HEK293 (cell line): ENCODE results near the gene CCDC88C.
A peak's percentile ranks its signal among the peaks of the same experiment; 100 is the strongest.

Source experiments
- CTCF ChIA-PET: fragments of 350-600 bp; formaldehyde crosslinking; extraction: SDS; loops from one replicate; lab custom pipeline; 2021; ENCODE audit warnings: antibody characterized with exemption; lab: Yijun Ruan, JAX
- POLR2A ChIA-PET: fragments of 300-600 bp; formaldehyde crosslinking; extraction: SDS; loops from one replicate; lab custom pipeline; 2020; ENCODE audit warnings: antibody characterized with exemption, inconsistent platforms; lab: Yijun Ruan, JAX
- H3K27ac ChIP-seq: fragments of 200-500 bp; sonication (Bioruptor generic); 2 replicates; pipeline ENCODE4 v1.5.1; 2014; ENCODE audit warnings: low read depth, low read length, control low read depth, inconsistent platforms; ENCODE audit errors: extremely low read depth
- H3K36me3 ChIP-seq, 2 experiments: fragments of 200-500 bp in 1 of 2; sonication (Bioruptor generic) in 1 of 2; 1 replicate in 1 of 2; 2 replicates in 1 of 2; pipeline ENCODE4 v1.5.1; 2014 to 2017; ENCODE audit warnings: inconsistent platforms in 2 of 2, low read length in 2 of 2; ENCODE audit not compliant: control insufficient read depth in 2 of 2, insufficient read depth in 1 of 2
- H3K4me1 ChIP-seq: fragments of 200-500 bp; sonication (Bioruptor generic); 2 replicates; pipeline ENCODE4 v1.5.1; 2014; ENCODE audit warnings: mild to moderate bottlenecking, low read length, inconsistent platforms; ENCODE audit not compliant: control insufficient read depth, insufficient read depth
- H3K4me3 ChIP-seq: 2 replicates; pipeline ENCODE4 v1.5.1; 2011; ENCODE audit warnings: low read depth, mild to moderate bottlenecking, control low read depth, low read length, moderate library complexity
- H3K9me3 ChIP-seq: fragments of 200-500 bp; sonication (Bioruptor generic); 2 replicates; pipeline ENCODE4 v1.5.1; 2014; ENCODE audit warnings: low read depth, low read length, inconsistent platforms; ENCODE audit not compliant: control insufficient read depth, insufficient read depth
- ATF2 ChIP-seq: fragments of 450-650 bp; formaldehyde crosslinking; IDR thresholded peaks from 2 replicates; pipeline ENCODE4 v1.5.1; 2016; ENCODE audit warnings: missing biosample characterization, missing genetic modification characterization, low read depth
- GLIS1 ChIP-seq: fragments of 450-650 bp; formaldehyde crosslinking; IDR thresholded peaks from 2 replicates; pipeline ENCODE4 v1.5.1; 2016; ENCODE audit warnings: missing biosample characterization, missing genetic modification characterization
- MEIS1 ChIP-seq: sonication (generic); formaldehyde crosslinking; IDR thresholded peaks from 2 replicates; pipeline ENCODE4 v1.8.1; 2022; ENCODE audit warnings: missing genetic modification reagents, mild to moderate bottlenecking, borderline replicate concordance
- PATZ1 ChIP-seq: fragments of 450-650 bp; formaldehyde crosslinking; IDR thresholded peaks from 2 replicates; pipeline ENCODE4 v1.5.1; 2016; ENCODE audit warnings: missing biosample characterization, missing genetic modification characterization
- PRDM2 ChIP-seq: fragments of 450-650 bp; formaldehyde crosslinking; IDR thresholded peaks from 2 replicates; pipeline ENCODE4 v1.5.1; 2016; ENCODE audit warnings: missing biosample characterization, missing genetic modification characterization, borderline replicate concordance
- REPIN1 ChIP-seq: fragments of 450-650 bp; formaldehyde crosslinking; IDR thresholded peaks from 2 replicates; pipeline ENCODE4 v1.5.1; 2017; ENCODE audit warnings: missing biosample characterization, missing genetic modification characterization, low read depth
- SP7 ChIP-seq: fragments of 450-650 bp; formaldehyde crosslinking; IDR thresholded peaks from 2 replicates; pipeline ENCODE4 v1.5.1; 2016; ENCODE audit warnings: missing biosample characterization, missing genetic modification characterization
- ZIC2 ChIP-seq: fragments of 450-650 bp; formaldehyde crosslinking; IDR thresholded peaks from 2 replicates; pipeline ENCODE4 v1.5.1; 2016; ENCODE audit warnings: missing biosample characterization, missing genetic modification characterization
- ZNF112 ChIP-seq: fragments of 450-650 bp; formaldehyde crosslinking; IDR thresholded peaks from 2 replicates; pipeline ENCODE4 v1.5.0; 2017; ENCODE audit warnings: missing biosample characterization, missing genetic modification characterization
- ZNF121 ChIP-seq: fragments of 450-650 bp; formaldehyde crosslinking; IDR thresholded peaks from 2 replicates; pipeline ENCODE4 v1.5.1; 2016; ENCODE audit warnings: missing biosample characterization, missing genetic modification characterization
- ZNF169 ChIP-seq: fragments of 450-650 bp; formaldehyde crosslinking; IDR thresholded peaks from 2 replicates; pipeline ENCODE4 v1.5.1; 2016; ENCODE audit warnings: missing biosample characterization, missing genetic modification characterization
- ZNF174 ChIP-seq: fragments of 450-650 bp; formaldehyde crosslinking; IDR thresholded peaks from 2 replicates; pipeline ENCODE4 v1.5.0; 2017; ENCODE audit warnings: missing biosample characterization, mild to moderate bottlenecking, missing genetic modification characterization
- ZNF366 ChIP-seq: fragments of 450-650 bp; formaldehyde crosslinking; conservative IDR thresholded peaks from 2 replicates; pipeline ENCODE4 v1.5.1; 2016; ENCODE audit warnings: missing biosample characterization, missing genetic modification characterization
- ZNF394 ChIP-seq: fragments of 450-650 bp; formaldehyde crosslinking; IDR thresholded peaks from 2 replicates; pipeline ENCODE4 v1.5.1; 2016; ENCODE audit warnings: missing biosample characterization, missing genetic modification characterization, mild to moderate bottlenecking, moderate library complexity, borderline replicate concordance
- ZNF501 ChIP-seq: fragments of 450-650 bp; formaldehyde crosslinking; IDR thresholded peaks from 2 replicates; pipeline ENCODE4 v1.5.1; 2016; ENCODE audit warnings: missing biosample characterization, missing genetic modification characterization
- ZNF600 ChIP-seq: fragments of 450-650 bp; formaldehyde crosslinking; IDR thresholded peaks from 2 replicates; pipeline ENCODE4 v1.5.1; 2016; ENCODE audit warnings: missing biosample characterization, missing genetic modification characterization
- ZNF626 ChIP-seq: fragments of 450-650 bp; sonication (Bioruptor Pico); formaldehyde crosslinking; IDR thresholded peaks from 2 replicates; pipeline ENCODE4 v1.5.1; 2018; ENCODE audit warnings: missing biosample characterization, missing genetic modification characterization, inconsistent platforms
- ZNF777 ChIP-seq: fragments of 450-650 bp; formaldehyde crosslinking; IDR thresholded peaks from 2 replicates; pipeline ENCODE4 v1.5.1; 2017; ENCODE audit warnings: missing biosample characterization, missing genetic modification characterization, borderline replicate concordance

The CCDC88C gene

GRCh38 chr14:91317381-91318308, 100.0 kb downstream of the CCDC88C start (continued):
- TF ChIP-seq ZIC2 (tag by site-specific recombination): peak; percentile 66
- 0 out of 2 replicates have a peak, but pooled peaks have one; percentile 40 for TF ChIP-seq PATZ1 (tag by site-specific recombination)
- no peak for TF ChIP-seq ATF2
- 0 out of 2 replicates have a peak, but pooled peaks have one; percentile 19 for TF ChIP-seq GLIS1 (tag by site-specific recombination)
- TF ChIP-seq ZNF501 (tag by site-specific recombination): no peak

GRCh38 chr14:91316761-91317160, 100.9 kb downstream of the CCDC88C start:
- Histone ChIP-seq H3K4me3 (no peak overlapping the region), H3K27ac (no peak overlapping the region)

More at GRCh38 chr14:91316761-91317160, 100.9 kb downstream of the CCDC88C start:
- POLR2A ChIA-PET: no interaction called here
- TF ChIP-seq PRDM2 (tag by site-specific recombination) (no peak), ZNF777 (tag by site-specific recombination) (no peak), REPIN1 (tag by site-specific recombination) (no peak), ZNF366 (no peak), ZNF600 (tag by site-specific recombination) (no peak), ZNF169 (tag by site-specific recombination) (no peak), ZNF394 (tag by site-specific recombination) (no peak), MEIS1 (no peak), SP7 (no peak), PATZ1 (tag by site-specific recombination) (no peak), ZNF626 (tag by site-specific recombination) (no peak), ATF2 (no peak), ZNF121 (no peak), ZNF174 (tag by site-specific recombination) (no peak), ZNF112 (tag by site-specific recombination) (no peak)
- TF ChIP-seq, all 188 proteins: peak for 0
- CTCF ChIA-PET: interaction anchor here (0.9 kb wide), 1 partner anchor 139 kb away, joined by 4 read pairs; no protein-coding TSS in a partner anchor
- Histone ChIP-seq H3K36me3 (peaks cover 9 to 63% of the 10 kb centered on the region in 2 experiments), H3K4me1 (peaks cover 6% of the 10 kb centered on the region), H3K9me3 (no peaks in the 10 kb centered on the region)
